ENCODE data around the gene SLC26A2.

SLC26A2 gene

GRCh38 chr5:149960272-149961185, at the start of gene SLC26A2:
Gene SLC26A2 (plus strand): TSS chr5:149960758. CDS start chr5:149977653, 16,895 bp downstream.
- DNase-seq (ENCODE audit: insufficient read length, low spot score) (peak; percentile 97), FAIRE-seq (peak; percentile 95)

GRCh38 chr5:149911031-149911430, 49.5 kb upstream of the SLC26A2 start:
- DNase-seq (ENCODE audit: insufficient read length, low spot score): no peak
- FAIRE-seq: no peak

- no peak for FAIRE-seq
These were observed 48.2 kb upstream of the SLC26A2 start for GRCh38 chr5:149912226-149912871.

GRCh38 chr5:149913436-149914419, 46.8 kb upstream of the SLC26A2 start:
- FAIRE-seq (no peak), DNase-seq (ENCODE audit: insufficient read length, low spot score) (no peak)

More at GRCh38 chr5:149912226-149912871, 48.2 kb upstream of the SLC26A2 start:
- DNase-seq (ENCODE audit: insufficient read length, low spot score): no peak

GRCh38 chr5:149915392-149916260, 44.9 kb upstream of the SLC26A2 start:
- FAIRE-seq: no peak
- DNase-seq (ENCODE audit: insufficient read length, low spot score): no peak

GRCh38 chr5:149916334-149917072, 44.1 kb upstream of the SLC26A2 start:
- FAIRE-seq (peak; percentile 84), DNase-seq (ENCODE audit: insufficient read length, low spot score) (no peak)

GRCh38 chr5:149917073-149917676, 43.4 kb upstream of the SLC26A2 start:
- no peak for FAIRE-seq
- DNase-seq (ENCODE audit: insufficient read length, low spot score): no peak

- DNase-seq (ENCODE audit: insufficient read length, low spot score) (no peak), FAIRE-seq (no peak)
These were observed 39.0 kb upstream of the SLC26A2 start for GRCh38 chr5:149921597-149921996.

- FAIRE-seq (no peak), DNase-seq (ENCODE audit: insufficient read length, low spot score) (no peak)
These were observed 37.6 kb upstream of the SLC26A2 start for GRCh38 chr5:149922950-149923349.

- DNase-seq (ENCODE audit: insufficient read length, low spot score): no peak
- no peak for FAIRE-seq
These were observed 36.1 kb upstream of the SLC26A2 start for GRCh38 chr5:149924486-149924885.

- DNase-seq (ENCODE audit: insufficient read length, low spot score) (no peak), FAIRE-seq (no peak)
These were observed 30.4 kb upstream of the SLC26A2 start for GRCh38 chr5:149930043-149930748.

- no peak for DNase-seq (ENCODE audit: insufficient read length, low spot score)
- no peak for FAIRE-seq
These were observed 29.6 kb upstream of the SLC26A2 start for GRCh38 chr5:149930749-149931574.

GRCh38 chr5:149931992-149932436, 28.5 kb upstream of the SLC26A2 start:
- DNase-seq (ENCODE audit: insufficient read length, low spot score): no peak
- no peak for FAIRE-seq

- no peak for FAIRE-seq
- DNase-seq (ENCODE audit: insufficient read length, low spot score): no peak
These were observed 27.9 kb upstream of the SLC26A2 start for GRCh38 chr5:149932445-149933350.

GRCh38 chr5:149935431-149935901, 25.1 kb upstream of the SLC26A2 start:
- no peak for DNase-seq (ENCODE audit: insufficient read length, low spot score)
- FAIRE-seq: no peak

Measured in HTR-8/SVneo (cell line).